CD4-positive, alpha-beta T cell treated with Interleukin-17A for 4 hours (primary cell): ENCODE results near the gene FAM76A.
"Not testable (repeated sequence)": the region's sequence is repeated elsewhere in the genome, so short reads cannot be mapped to it uniquely, and the experiment has no call there.

Experiments used
- DNase-seq: peaks from one replicate; pipeline ENCODE4 v3.0.0-alpha.2; 2020; ENCODE audit warnings: mixed read lengths

The FAM76A gene

DNA sequence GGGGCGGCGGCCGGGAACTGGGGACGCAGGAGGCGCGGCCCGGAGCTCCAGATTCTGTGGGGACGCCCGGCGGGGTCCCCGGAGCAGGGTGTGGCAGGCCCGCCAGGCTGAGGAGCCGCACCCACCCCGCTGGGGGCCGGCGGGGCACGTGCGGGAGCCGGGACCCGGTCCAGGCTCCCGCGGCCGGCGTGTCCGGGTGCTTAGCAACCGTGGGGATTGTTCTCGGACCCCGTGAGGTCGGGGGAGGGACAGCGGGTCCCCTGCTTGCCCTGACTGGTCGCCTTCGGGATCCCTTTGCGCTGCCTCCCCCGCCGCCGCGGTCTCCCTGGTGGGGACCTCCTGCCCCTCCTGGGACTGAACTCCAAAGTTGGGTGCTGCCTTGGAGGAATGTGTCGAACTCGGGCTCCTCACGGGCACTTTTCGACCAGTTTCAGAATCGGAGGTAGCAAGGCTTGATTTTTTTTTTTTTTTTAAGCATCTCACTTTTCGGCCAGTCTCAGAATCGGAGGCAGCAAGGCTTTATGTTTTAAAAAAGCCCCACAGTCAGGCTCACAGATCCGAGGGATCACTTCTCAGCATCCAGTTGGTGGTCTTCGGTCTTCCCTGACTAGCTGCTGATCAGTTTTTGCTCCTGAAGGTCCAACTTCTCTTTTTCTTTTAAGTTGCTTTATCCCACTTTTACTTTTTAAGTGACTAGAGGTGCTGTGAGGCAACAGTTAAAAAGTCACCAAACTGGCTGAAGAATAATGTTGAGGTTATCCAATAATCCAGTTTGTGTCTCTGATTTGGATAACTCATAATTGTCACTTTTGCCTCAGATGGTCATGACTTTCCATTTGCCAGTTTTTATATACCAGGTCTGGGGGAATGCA lies 648 bp downstream of the FAM76A start:
- DNase-seq: no peak

DNA sequence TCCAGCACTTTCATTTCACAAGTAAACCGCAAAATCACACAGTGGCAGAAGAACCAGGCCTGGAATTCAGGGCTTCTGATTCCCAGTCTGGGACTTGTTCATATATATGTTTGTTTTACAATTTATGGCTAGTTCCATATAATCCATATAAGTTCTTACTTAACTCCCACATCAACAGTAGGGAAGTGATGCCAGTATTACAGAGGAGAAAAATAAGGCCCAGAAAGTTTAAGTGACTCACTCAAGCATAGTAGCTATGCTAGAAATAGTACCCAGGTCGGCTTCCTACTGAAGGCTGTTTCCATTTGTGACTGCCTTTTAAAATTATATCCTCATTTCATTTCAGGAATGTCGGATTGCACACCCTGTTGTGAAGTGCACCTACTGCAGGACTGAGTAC lies 1.4 kb downstream of the FAM76A start:
- DNase-seq: no peak

DNA sequence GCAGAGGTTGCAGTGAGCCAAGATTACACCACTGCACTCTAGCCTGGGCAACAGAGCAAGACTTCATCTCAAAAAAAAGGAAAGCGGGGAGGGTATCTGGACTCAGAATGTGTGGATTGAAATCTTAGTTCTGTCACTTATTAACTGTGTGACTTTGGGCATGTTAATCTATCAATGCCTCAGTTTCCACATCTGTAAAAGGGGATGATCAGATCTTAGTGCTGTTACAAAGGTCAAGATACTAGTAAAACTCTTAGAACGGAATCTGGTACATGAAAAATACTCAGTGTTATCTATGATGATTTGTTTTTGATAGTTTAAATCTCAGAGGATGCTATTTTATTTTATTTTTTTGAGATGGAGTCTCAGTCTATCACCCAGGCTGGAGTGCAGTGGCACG lies 10.5 kb downstream of the FAM76A start:
- no peak for DNase-seq

DNA sequence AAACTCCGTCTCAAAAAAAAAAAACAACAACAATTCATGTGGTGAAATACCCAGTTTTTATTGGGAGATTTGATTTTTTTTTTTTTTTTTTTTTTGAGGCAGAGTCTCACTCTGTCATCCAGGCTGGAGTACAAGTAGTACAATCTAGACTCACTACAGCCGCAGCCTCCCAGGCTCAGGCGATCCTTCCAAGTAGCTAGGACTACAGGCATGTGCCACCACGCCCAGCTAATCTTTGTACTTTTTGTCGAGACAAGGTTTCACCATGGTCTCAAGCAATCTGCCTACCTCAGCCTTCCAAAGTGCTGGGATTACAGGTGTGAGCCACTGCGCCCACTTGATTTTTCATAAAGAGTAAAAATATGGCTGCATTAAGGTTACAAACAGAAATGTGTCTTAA lies 15.4 kb downstream of the FAM76A start:
- DNase-seq: no peak

DNA sequence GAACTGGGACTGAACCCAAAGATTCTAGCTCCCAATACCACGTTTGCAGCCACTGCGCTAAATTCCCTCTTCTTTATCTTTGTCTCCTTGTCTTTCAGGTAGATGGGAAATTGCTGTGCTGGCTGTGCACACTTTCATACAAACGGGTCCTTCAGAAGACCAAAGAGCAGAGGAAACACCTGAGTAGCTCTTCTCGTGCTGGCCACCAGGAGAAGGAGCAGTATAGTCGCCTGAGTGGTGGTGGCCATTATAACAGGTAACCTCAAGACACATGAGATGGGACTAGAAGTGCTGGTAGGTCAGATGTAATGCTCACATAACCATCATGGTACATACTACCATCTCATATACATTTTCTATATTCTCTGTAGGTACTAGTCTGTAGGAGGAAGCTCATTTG lies 18.8 kb downstream of the FAM76A start:
- no peak for DNase-seq

DNA sequence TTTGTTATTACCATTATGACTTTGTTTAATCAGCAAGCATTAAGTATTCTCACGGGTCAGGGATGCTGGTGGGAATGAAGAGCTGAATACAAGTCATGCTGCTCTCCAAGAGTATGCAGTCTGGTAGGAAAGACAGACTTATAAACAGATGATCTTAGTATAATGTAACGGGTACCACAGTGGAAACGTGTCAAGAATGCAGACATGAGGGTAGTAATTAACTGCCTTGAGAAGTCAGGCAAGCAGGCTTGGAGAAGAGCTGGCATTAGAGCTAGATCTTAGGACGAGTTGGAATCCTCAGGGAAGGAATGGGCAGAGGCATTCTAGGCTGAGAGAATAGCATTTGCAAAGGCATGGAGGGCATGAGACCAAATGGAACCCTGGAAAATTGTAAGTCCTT lies 19.7 kb downstream of the FAM76A start:
- DNase-seq: no peak

DNA sequence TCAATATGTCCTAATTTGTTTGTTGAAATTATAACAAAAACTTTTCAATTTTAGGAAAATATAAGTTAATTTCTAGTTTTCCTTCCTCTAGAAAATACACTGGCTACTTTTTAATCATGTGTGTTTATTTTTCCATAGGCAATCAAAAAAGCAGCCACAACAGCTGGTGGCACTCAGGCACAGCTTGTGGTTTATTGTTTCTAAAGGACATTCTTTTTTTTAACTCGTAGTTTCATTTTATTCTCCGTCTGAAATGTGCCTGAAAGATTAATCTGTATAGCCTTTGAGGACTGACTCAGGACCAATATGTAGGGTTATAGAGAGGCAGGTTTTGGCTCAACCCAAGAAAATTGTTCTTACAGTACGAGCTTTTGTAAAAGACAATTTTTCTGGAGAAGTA lies 26.6 kb downstream of the FAM76A start:
- no peak for DNase-seq

DNA sequence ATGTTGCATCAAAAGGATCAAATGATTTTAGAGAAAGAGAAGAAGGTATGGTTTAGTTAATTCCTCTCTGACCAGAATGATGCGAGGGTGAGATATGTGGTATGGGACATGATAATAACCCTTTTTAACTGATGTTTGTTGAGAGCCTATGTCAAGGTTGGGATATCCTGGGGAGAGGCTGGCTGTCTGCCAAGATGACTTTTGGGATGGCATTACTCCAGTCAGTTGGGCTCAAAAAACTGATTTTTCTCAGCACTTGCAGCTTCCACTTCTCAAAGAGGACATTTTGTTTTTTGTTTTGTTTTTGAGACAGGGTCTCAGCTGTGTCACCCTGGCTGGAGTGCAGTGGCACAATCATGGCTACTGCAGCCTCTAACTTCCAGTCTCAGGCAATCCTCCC lies 29.5 kb downstream of the FAM76A start:
- DNase-seq: no peak

DNA sequence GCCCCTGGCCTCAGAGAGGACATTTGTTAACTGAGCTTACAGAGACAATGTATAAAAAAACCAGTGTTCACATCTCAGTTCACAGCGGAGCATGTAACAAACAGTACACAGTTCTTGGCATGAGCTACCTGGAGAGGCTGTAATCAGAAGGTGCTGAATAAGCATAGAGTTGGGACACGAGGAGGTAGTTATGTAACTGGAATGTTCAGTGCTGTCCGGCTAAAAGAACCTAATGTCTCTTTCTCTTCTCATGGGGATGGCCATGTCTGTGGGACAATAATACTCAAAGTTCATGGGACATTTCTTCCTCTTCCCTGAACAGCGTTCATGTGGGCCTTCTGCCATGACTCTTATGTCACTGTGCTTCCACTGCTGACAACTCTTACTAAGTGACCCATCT lies 30.1 kb downstream of the FAM76A start:
- DNase-seq: no peak

DNA sequence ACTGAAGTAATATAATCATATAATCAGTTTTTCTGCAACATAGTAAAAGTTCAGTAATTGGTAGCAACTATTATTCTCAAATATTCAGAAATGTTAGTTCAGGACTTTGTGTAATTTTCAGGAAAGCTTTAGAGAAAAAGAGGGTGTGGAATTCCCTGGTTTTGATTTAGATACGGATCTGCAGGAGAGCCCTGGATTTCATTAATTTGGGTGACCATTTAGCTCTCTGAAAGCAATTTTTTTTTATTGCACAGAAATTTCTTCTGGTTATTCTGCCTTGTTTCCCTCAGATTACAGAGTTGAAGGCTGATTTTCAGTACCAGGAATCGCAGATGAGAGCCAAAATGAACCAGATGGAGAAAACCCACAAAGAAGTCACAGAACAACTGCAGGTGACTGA lies 33.5 kb downstream of the FAM76A start:
- DNase-seq: no peak

DNA sequence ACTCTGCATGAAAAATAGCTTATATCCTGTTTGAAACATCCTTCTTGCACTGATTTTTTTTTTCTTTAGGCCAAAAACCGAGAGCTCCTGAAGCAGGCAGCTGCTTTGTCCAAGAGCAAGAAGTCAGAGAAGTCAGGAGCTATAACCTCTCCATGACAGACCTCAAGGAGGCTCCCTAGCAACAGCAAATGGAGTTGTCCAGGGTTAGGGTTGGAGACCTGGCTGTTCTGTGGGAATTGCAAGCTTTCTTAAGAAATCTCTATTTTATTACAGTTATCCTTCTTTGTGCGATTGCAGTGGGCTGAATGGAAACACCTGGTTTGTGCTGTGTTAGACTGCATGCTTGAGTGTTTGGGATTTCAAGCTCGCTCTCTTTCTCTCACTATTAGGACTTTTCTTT lies 34.7 kb downstream of the FAM76A start:
- DNase-seq: no peak

DNA sequence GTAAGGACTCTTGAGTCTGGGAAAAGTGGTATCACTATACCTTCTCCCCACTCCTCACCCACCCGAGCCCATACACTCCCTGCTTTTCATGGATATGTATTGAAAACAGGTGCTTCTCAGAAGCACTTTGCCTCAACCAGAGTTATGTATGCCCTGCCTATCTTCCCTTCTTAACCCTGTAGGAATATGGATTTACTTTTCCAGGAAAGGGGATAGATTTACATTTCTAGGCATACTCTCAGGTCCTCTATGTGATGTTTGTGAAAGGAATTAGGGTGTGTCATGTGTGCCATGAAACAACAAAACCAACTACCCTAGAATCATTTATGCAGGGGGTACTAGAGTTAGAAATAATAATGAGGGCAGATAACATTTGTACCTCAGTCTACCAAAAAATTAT lies 36.3 kb downstream of the FAM76A start:
- no peak for DNase-seq

DNA sequence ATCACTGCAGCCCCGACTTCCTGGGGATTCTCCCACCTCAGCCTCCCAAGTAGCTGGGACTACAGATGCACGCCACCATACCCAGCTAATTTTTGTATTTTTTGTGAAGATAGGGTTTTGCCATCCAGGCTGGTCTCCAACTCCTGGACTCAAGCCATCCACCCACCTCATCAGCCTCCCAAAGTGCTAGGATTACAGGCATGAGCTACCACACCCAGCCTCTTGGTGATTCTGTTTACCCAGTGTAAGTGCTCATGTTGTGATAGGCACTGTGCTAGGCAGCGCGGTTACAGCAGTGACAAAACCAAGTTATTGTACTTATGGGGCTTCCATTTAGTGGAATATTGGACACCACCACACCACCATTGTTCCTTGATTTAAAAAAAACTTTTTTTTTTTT lies 37.6 kb downstream of the FAM76A start:
- DNase-seq: no peak

DNA sequence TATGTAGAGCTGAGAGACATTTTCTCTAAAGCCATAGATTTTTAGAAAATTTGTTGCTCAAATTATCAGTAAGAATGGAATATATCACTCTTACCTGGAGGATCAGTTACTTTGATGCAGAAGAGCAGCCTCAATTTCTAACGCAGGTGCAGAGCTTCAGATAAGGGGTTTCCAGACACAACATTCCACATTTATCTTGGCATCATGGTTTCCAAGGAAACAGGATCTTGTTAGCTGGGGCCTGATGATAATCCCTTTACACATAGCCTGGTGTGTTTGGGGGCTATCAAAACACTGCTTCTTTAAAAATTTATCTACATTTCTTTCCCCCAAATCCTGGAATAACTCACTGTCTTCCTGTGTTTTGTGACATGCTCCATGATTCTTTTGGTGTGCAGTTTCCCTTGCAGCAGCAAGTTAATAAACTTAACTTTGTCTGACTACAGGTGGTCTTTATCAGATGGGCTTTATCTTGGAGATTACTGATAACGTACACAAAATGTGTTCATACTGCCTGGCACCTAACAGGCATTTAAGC lies 44.6 kb downstream of the FAM76A start:
- DNase-seq: no peak

DNA sequence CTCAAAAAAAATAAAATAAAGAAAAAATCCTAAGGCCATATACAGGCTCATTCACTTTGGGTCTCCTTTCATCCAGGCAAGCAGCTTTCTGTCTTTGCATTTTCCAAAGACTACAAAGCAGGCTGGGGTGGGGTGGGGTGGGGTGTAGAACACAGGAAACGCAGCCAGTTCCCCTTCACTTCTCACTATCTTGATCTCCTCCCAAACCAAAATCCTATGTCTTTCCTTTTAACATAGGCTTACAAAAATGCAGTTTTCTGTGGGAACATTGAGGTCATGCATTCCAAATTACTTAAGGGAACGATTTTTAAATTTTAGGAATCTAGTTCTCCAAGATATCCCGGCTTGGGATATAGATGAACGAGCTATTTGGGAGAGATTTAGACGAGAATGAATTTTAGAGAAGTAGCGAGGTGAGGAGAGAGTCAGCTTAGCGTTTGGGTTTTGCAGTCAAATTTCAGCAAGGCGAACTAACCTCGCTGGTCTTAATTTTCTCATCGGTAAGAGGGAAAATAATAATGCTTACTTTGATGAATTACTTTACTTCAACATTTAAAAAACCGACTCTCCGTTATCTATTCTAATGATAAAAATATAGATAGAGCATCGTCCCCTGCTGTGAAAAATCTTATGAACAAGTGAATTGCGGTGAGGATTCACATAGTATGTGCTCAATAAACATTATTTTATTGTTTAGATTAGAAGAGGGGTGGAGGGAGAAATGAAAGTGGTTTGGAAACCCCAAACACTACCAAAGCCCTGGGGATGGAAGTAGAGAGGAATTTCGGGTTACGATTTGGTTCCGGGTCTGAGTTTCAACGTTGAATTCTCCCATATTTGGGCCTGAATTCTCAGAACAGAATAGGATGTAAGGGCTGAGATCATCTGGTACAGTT lies 46.5 kb downstream of the FAM76A start:
- peak; percentile 7 for DNase-seq

DNA sequence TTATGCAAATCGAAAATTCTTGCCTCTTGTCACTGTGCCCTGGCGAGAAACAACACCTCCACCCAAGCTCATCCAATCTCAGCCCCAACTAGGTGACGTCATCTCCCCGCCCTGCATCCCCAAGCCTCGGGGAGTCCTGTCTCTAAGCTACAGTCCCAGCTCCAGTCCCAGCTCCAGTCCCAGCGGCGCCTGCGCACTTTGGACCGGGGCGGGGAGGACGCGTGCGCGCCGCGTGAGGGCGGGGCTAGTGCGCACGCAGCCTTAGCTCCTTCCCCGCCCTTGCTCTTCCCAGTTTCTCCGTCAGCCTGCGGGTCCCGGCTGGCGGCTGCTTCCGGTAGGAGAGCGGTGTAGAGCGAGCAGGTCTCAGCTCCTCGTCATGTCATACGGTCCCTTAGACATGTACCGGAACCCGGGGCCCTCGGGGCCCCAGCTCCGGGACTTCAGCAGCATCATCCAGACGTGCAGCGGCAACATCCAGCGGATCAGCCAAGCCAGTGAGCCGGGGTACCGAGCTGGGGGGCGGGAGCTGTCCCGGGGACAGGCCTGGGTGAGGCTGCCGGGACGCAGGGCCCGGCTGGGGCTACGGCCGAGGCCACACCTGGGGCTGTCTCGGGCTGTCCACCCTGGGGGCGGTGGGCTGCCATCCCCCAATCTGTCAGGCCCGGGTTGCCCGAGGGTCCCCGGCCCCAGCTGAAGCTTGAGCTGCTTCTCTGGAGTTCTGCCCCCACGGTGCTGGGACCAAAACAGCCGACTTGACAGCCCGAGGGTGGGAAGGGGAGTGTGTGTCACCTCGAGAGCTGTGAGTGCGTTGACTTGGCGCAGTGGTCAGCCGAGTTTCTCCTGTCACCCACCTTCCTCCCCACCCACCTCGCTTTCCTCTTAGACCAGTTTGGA lies 47.4 kb downstream of the FAM76A start, which contains the start of gene STX12:
TSS of gene STX12 (plus strand) at position 288 of the 894 bp plus-strand sequence. CDS start at position 377, 89 bp downstream.
- DNase-seq: peak; percentile 99

DNA sequence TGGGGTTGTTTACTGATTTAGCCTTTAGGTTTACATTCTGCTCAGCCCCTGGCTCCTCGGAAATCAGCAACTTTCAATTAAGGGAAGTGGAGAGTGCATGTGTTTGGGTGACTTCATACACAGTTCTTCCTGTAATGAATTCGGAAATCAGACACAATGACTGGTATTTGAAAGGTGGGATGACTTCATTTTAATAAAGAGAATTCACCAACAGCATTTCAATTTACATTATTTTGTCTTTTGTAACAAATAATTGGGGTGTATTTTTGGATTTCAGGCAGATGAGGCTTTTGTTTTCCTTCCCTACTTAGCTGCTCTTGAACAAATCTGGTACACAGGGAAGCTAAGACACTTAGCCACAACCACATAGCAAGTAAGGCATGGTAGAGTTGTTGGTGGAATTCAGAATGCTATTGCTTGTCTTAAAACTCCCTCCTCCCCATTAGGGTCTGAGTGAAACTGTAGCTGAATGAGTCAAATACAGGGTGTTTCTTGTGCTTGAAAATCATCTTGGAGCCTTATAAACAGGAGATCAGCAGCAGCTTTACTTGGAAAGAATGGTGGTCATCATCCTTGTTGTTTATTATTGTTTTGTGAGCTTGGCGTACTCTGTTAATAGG lies 48.2 kb downstream of the FAM76A start:
- DNase-seq: no peak

DNA sequence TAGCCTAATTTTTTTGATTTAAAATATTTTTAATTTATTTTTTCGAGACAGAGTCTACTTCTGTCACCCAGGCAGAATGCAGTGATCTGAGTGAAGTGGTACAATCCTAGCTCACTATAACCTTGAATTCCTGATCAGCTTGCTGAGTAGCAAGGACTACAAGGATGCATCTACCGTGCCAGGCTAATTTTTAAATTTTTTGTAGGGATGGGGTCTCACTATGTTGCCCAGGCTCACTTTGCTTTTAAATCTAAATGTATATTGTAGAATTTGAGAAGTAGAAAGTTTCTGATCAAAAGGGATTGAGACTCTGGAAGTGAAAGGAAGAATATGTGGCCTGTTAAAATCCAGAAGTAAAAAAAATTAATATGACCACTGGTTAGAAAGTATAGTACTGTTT lies 48.9 kb downstream of the FAM76A start:
- DNase-seq: no peak

DNA sequence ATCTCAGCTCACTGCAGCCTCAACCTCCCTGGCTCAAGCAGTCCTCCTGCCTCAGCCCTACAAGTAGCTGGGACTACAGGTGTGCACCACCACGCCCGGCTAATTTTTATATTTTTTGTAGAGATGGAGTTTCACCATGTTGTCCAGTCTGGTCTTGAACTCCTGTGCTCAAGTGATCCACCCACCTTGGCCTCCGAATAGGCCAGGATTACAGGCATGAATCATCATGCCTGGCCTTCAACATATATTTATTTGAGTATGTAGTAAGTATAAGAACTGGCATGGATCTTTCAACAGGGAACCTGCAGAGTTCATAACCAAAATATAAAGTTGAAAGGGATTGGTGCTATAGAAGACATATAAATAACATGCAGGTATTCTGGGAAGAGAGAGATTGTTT lies 49.6 kb downstream of the FAM76A start:
- not testable (repeated sequence) for DNase-seq

DNA sequence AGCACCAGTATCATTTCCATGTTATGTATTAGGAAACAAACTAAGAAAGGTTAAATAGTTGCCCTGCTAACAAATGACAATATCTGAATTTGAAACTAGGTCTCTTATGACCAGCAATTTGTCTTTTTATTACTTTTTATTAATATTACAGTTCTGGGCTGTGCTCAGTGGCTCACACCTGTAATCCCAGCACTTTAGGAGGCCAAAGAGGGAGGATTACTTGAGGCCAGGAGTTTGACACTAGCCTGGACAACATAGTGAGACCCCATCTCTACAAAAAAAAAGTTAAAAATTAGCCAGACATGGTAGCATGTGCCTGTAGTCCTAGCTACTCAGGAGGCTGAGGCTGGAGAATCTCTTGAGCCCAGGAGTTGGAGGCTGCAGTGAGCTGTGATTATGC lies 50.5 kb downstream of the FAM76A start:
- not testable (repeated sequence) for DNase-seq

DNA sequence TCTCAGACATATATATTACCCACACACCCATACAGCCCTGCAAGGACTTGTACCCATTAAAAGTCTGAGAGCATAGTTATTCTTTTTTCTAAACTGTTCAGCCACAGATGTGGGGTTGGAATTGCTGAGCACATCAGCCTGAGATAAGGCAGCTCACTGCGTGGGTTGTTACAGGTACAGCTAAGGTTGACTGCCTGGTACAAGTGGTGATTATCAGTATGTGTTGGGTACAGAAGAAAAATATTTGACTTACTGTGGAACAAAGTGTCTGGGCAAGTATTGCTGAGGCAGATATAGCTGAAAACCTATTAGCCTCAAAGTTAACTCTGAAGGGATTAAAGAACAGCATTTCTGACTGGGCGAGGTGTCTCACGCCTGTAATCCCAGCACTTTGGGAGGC lies 52.3 kb downstream of the FAM76A start:
- DNase-seq: no peak

DNA sequence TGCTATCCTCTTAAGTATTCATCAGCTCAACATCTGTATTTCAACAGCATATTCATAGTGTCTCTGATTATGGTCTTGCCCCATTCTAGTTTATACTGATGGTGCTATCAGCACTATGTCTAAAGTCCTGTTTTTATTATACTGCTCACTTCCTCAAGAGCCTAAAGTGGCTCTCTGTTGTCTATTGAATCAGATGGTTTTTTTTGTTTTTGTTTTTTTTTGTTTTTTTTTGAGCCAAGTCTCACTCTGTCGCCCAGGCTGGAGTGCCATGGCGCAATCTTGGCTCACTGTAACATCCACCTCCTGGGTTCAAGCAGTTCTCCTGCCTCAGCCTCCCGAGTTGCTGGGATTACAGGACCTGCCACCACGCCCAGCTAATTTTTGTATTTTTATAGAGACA lies 53.4 kb downstream of the FAM76A start:
- DNase-seq: no peak
